GM21825 (cell line): Measurements from ENCODE around the gene HHAT.

Source experiments
- ATAC-seq: cut with Tn5 transposase; IDR thresholded peaks from one replicate; pipeline ENCODE4 v1.9.1; 2021; ENCODE audit warnings: mild to moderate bottlenecking, moderate library complexity; ENCODE audit not compliant: unreplicated experiment

Gene HHAT

GRCh38 chr1:210586771-210587170 lies 258.1 kb downstream of the HHAT start:
- ATAC-seq: no peak

- no peak for ATAC-seq
These were observed 258.9 kb downstream of the HHAT start for GRCh38 chr1:210587566-210587965.

DNA sequence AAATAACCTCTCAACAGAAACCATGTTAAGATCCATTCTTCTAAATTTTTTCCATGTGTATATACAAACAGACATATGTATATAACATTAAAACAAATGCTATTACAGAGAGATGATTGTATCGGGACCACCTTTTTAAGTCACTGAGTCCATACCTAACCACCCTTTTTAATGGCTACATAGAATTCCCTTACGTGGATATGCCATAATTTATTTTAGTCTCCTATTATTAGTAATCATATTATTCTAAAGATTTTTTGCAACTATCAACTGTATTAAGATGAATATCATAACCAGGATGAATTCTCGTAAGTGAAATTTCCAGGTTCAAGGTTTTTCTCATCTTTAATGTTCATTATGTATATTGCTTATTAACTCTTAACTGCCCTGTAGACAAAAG lies 259.7 kb downstream of the HHAT start:
- ATAC-seq: no peak

DNA sequence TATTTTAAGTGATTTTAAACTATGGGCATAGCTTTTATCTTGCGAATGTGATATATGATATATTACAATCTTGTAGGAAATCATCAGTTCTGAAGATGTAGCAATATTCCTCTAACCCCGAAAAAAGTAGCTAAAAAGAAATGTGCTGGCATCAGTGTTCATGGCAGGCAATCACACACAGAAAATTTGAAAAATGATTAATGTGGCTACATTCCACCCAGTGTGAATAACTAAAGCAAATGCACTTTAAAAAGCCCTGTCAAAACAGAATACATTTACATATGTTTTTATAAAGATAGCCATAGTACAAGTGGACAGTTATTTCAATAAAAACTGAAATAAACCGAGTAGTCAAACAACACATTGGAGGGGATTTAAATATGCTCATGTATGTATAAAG lies 260.2 kb downstream of the HHAT start:
- ATAC-seq: no peak

- no peak for ATAC-seq
These were observed 262.5 kb downstream of the HHAT start for GRCh38 chr1:210591214-210591613.

DNA sequence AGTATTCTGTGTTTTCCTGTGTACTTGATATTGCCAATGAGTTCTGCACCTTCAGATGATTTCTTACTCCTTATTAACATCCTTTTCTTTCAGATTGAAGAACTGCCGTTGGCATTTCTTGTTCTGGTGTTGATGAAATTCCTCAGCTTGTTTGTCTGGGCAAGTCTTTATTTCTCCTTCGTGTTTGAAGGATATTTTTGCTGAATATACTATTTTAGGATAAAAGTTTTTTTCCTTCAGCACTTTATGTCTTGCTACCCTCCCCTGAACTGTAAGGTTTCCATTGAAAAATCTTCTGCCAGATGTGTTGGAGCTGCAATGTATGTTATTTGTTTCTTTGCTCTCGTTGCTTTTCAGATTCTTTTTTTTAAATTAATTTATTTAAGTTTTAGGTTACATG lies 265.9 kb downstream of the HHAT start:
- no peak for ATAC-seq

DNA sequence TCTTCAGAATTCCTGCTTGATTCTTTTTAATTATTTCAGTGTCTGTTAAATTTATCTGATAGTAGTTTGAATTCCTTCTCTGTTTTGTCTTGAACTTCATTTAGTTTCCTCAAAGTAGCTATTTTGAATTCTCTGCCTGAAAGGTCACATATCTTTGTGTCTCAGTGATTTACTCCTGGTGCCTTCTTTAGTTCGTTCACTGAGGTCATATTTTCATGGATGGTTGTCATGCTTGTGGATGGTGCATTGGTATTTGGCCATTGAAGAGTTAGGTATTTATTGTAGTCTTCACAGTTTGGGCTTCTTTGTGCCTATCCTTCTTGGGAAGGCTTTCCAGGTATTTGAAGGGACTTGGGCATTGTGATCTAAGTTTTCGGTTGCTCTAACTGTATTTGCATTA lies 267.9 kb downstream of the HHAT start:
- ATAC-seq: no peak

- peak; percentile 91 for ATAC-seq
These were observed 268.9 kb downstream of the HHAT start for GRCh38 chr1:210597555-210598134.

GRCh38 chr1:210598135-210598652 lies 269.5 kb downstream of the HHAT start:
- ATAC-seq: no peak

DNA sequence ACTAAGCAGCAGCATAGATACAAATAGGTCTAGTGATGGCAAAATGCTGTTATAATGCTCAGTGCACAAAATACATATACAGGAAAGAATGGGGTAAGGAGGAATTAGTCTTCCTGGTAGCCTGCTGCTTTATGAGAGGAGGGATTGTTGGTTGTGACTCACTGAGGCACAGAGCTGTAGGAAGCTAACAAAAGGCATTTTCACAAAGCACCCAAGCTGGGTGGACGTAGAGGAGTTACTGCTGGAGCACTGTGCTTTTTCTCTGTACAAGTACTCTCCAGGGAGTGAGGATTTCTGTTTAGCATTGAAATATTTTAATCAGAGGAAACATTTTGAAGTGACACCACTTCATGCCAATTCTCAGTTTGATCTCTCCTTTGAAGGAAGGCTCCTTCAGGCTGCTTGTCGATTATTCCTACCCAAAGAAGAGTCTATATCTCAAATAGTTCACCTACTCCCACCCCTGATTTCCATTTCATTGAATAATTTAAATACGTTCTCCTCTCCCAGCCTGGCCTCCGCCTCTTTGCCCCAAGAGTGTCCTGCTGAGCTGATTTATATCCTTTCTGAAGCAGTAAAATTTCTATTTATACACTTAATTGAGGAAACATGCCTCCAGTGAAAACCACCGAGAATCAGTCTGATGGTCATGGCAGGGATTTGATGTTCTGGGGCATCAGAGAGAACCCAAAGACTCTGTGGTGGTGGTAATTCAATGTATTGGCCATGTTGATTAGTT lies 271.9 kb downstream of the HHAT start:
- ATAC-seq: no peak

DNA sequence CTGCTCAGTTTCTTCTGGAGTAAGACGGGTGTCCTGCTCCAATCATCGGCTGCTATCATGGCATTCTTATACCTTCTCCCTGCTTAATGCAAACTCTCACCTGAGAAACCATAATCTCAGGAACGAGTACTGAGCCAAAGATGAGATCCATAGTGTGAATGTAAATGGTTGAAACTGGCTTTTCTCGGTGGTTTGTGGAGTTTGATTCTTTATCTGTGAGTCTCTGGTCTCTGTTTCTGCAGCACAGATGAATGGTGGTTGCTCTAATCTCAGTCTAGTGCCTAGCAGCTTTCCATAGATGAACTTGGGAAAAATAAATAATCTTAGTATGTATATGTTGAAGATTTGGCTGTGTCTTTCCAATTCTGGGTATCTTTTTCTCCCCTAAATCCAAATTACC lies 274.4 kb downstream of the HHAT start:
- ATAC-seq: no peak

DNA sequence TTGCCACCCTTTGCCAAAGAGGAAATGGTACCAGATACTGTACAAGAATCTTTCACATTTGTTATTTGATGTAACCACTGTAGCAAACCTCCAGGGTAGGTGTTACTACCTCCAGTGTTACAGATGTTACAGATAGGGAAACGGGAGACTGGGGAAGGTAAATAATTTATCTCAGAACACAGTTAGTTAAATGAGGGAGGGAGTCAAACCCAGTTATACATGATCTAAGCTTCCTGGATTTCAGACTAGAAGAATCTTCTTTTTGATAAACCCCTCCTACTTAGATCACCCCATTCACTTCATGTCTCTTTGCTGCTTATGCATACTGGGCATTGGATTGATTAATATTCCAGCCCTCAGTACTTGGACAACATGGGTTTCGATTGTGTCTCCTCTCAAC lies 276.4 kb downstream of the HHAT start:
- ATAC-seq: no peak

DNA sequence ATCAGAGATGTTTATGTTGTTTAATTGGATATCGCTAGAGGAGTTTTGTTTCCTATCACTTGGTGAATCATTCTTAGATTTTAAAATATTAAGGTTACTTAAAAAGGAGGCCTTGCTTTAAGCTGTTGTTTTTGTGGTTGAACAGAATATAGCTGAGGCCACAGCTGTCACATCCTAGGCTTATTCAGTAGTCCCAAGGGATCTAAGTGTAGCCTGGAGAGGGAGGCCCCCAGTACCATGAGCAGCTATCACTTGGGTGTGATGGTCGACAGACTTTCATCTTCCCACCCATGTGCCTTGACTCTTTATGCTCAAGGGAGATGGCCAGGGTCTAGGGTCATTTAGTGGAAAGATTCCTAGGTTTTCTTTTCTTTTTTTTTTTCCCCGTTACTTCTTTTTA lies 278.7 kb downstream of the HHAT start:
- ATAC-seq: no peak

GRCh38 chr1:210608767-210609166 lies 280.1 kb downstream of the HHAT start:
- ATAC-seq: no peak

DNA sequence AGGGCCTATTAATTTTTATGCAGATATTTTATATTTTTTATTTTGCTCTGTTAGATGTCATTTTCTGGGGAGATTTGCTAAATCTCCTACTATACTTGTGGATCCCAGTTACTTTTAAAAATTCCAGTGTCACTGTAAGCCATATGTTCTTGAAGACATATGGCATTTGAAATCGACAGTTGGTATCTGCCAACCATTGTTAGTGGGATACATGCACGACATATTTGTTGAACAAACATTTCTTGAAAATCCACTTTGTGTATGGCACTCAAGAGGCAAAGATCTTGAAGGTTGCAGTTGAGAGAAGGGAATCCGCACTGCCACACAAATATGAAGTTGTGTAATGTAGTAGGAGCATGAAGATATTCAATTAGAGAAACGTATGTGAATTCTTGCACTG lies 287.7 kb downstream of the HHAT start:
- ATAC-seq: no peak

DNA sequence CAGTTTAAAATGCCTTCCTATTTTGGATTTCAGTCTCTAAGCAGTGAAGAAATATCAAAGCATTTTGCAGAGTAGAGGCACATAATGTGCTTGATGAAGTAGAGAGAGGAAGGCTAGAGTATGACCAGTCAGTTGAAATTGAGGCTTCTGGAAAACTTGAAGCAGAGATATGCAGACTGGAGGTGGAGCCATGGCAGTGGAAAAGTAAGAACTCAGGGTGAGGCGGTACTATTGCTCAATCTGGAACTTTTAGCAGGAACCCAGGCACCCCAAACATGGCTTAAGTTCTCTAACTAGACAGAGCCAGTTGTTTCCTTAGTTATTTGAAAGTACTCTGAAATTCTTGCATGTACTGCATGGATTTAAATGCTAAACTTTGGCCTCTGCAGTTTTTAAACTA lies 288.6 kb downstream of the HHAT start:
- ATAC-seq: no peak

DNA sequence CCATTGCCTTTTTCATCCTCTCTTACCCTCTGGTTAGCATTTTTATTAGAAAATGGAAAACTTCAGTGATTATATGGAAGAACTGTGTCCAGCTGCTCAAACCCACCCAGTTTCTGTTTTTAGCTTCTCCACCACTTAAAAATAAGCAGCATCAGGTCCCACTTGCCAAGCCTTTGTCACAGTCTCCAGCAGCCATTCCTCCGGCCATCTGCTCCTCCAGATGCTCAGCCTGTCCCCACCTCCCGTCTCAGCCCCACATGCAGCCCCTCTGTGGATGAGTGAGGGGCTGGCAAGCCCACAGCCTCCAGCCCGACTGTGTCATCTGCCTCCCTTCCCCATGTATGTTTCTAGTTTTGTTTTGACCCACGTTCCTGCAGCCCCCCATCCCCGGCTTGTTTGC lies 289.7 kb downstream of the HHAT start:
- ATAC-seq: no peak

GRCh38 chr1:210620867-210621488 lies 292.3 kb downstream of the HHAT start:
- ATAC-seq: no peak

DNA sequence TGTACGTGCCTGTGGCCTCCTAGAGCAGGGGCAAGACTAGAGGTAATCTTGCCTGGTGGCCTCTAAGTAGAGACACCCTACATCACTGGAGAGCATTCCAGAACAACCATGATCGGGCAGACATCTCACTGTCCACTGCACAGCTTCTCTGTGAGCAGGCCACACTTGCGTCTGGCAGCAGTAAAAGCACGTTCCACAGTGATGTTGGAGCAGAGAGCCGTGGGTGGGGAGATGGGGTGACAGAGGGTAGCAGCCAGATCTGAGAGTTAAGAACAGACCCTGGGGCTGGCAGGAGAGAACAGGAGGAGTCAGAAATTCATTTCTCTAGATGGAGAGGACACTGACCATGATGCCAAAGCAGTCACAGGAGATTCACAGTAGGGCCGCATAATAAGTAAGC lies 293.0 kb downstream of the HHAT start:
- ATAC-seq: no peak

- no peak for ATAC-seq
These were observed 296.0 kb downstream of the HHAT start for GRCh38 chr1:210624722-210625121.

DNA sequence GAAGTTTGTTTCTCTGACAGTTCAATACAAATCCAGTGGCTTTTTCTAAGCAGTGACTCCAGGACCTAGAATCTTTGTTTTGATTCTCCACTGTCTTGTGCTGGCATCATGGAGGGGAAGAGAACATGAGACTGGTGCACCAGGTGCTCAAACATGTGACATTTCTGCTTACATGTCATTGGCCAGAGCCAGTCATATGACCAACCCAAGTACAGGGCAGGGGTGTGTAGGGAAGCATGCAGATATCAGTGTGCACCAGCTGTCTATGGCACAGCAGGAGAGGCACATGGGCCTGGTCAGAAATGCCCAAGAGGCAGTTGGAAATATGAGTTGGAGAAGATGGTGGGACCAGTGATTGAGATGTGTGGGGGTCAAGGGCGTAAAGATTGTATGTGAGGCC lies 297.0 kb downstream of the HHAT start:
- no peak for ATAC-seq

DNA sequence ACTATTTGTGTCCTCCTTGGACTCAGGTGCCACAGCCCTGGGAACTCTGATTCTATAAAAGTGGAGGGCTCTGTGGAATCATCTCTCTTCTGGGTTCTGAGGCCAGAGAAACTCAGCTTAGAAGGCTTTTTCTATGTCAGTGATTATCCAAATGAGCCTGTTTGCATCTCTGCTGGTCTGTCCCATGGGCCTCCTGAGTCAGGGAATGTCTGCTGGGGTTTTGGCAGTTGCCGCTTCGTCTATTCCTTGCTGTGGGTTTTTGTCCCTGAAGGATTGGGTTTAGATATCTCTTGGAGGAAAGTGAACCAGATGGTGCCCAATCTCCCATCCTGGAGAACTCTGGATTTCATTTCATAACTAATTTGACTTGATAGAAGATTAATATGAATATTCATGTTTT lies 297.6 kb downstream of the HHAT start:
- no peak for ATAC-seq
